HG02588 (cell line): Measurements from ENCODE around the gene DNAH9.

Experiments used
- ATAC-seq: cut with Tn5 transposase; IDR thresholded peaks from one replicate; pipeline ENCODE4 v1.9.1; 2021; ENCODE audit warnings: mild to moderate bottlenecking, moderate library complexity; ENCODE audit not compliant: unreplicated experiment

DNAH9 gene

GRCh38 chr17:11608396-11608795, 10.1 kb downstream of the DNAH9 start:
- ATAC-seq = no peak

- ATAC-seq = no peak
Observed at GRCh38 chr17:11610999-11611566, 12.8 kb downstream of the DNAH9 start.

- no peak for ATAC-seq
Observed at GRCh38 chr17:11612956-11613355, 14.7 kb downstream of the DNAH9 start.

- no peak for ATAC-seq
Observed at GRCh38 chr17:11618861-11619566, 20.7 kb downstream of the DNAH9 start.

GRCh38 chr17:11622492-11622891, 24.2 kb downstream of the DNAH9 start:
- no peak for ATAC-seq

GRCh38 chr17:11624976-11625375, 26.7 kb downstream of the DNAH9 start:
- no peak for ATAC-seq

GRCh38 chr17:11625878-11626277, 27.6 kb downstream of the DNAH9 start:
- no peak for ATAC-seq

- no peak for ATAC-seq
Observed at GRCh38 chr17:11627301-11627940, 29.2 kb downstream of the DNAH9 start.

- no peak for ATAC-seq
Observed at GRCh38 chr17:11628374-11628773, 30.1 kb downstream of the DNAH9 start.

- no peak for ATAC-seq
Observed at GRCh38 chr17:11628831-11629230, 30.6 kb downstream of the DNAH9 start.

- ATAC-seq = no peak
Observed at GRCh38 chr17:11636771-11637170, 38.5 kb downstream of the DNAH9 start.

- ATAC-seq = no peak
Observed at GRCh38 chr17:11637796-11638195, 39.5 kb downstream of the DNAH9 start.

- no peak for ATAC-seq
Observed at GRCh38 chr17:11638700-11639265, 40.5 kb downstream of the DNAH9 start.

- no peak for ATAC-seq
Observed at GRCh38 chr17:11639736-11640462, 41.6 kb downstream of the DNAH9 start.

- no peak for ATAC-seq
Observed at GRCh38 chr17:11640463-11640814, 42.2 kb downstream of the DNAH9 start.

GRCh38 chr17:11641521-11642275, 43.4 kb downstream of the DNAH9 start:
- no peak for ATAC-seq

GRCh38 chr17:11642655-11643054, 44.4 kb downstream of the DNAH9 start:
- no peak for ATAC-seq

GRCh38 chr17:11643851-11644250, 45.6 kb downstream of the DNAH9 start:
- no peak for ATAC-seq

- no peak for ATAC-seq
Observed at GRCh38 chr17:11644265-11645212, 46.3 kb downstream of the DNAH9 start.

GRCh38 chr17:11645426-11645825, 47.2 kb downstream of the DNAH9 start:
- ATAC-seq = no peak
